K562 (cell line): ENCODE measurements around the gene CTU1. TPM values are rescaled to one million over a fixed set of nuclear protein-coding genes. Genes with fewer than 3 reads are reported as not detected.

ENCODE experiments used
- ATAC-seq: fragments of 200-7000 bp; cut with Tn5 transposase; 3 replicates; pipeline ENCODE4 v1.9.1; 2020; ENCODE audit warnings: moderate library complexity
- BruUV-seq: library from RNA; stranded (reverse); fragments of 400-500 nt; replicated peaks from 2 replicates; lab custom pipeline; 2021; lab: Mats Ljungman, UMichigan
- CTCF ChIA-PET: fragments of 300-600 bp; formaldehyde crosslinking; extraction: SDS; loops from one replicate; lab custom pipeline; 2021; ENCODE audit warnings: low intra/inter-chr PET ratio; lab: Yijun Ruan, JAX
- POLR2A ChIA-PET: fragments of 300-600, 350-650 bp; sonication (Branson Sonifier 250); formaldehyde crosslinking; extraction: SDS; loops from one replicate; lab custom pipeline; 2021; ENCODE audit warnings: antibody characterized with exemption, inconsistent platforms; lab: Yijun Ruan, JAX
- DNase-seq, 4 experiments: peaks; one replicate each; pipeline versions ENCODE4 v3.0.0 to v3.0.0-alpha.2; 2011 to 2018; ENCODE audit warnings: low spot score in 3 of 4, mixed read lengths in 3 of 4; ENCODE audit errors: extremely low read depth in 1 of 4
- FAIRE-seq: peaks from 2 replicates; lab custom pipeline; 2011; peaks lifted over from hg19 to GRCh38; lab: Jason Lieb, UNC
- H2AFZ ChIP-seq: 2 replicates; pipeline ENCODE4 v1.6.0; 2011; ENCODE audit warnings: low read depth, low read length, control low read depth, inconsistent platforms
- H3K27ac ChIP-seq: fragments of 200-600 bp; 3 replicates; pipeline ENCODE4 v1.8.0; 2011; ENCODE audit warnings: low read depth, mild to moderate bottlenecking, control low read depth, inconsistent platforms, low read length, moderate library complexity, mixed read lengths; ENCODE audit errors: extremely low read depth
- H3K27me3 ChIP-seq, 2 experiments: fragments of 300-600 bp in 1 of 2; 2 replicates in 1 of 2; 3 replicates in 1 of 2; pipeline versions ENCODE4 v1.6.0 to v1.8.0; 2011; ENCODE audit warnings: inconsistent platforms in 2 of 2, low read length in 2 of 2, mild to moderate bottlenecking in 1 of 2, mixed read lengths in 1 of 2, moderate library complexity in 1 of 2; ENCODE audit not compliant: control insufficient read depth in 2 of 2, insufficient read depth in 2 of 2
- H3K36me3 ChIP-seq: fragments of 300-600 bp; 3 replicates; pipeline ENCODE4 v1.8.0; 2011; ENCODE audit warnings: mild to moderate bottlenecking, low read length, inconsistent platforms; ENCODE audit not compliant: control insufficient read depth, insufficient read depth
- H3K4me1 ChIP-seq, 2 experiments: fragments of 200-600 bp in 1 of 2; replicated peaks in 1 of 2; 2 replicates in 1 of 2; 3 replicates in 1 of 2; pipeline versions ENCODE4 v1.5.1 to v1.8.0; 2011; ENCODE audit warnings: inconsistent platforms in 2 of 2, low read length in 2 of 2, mild to moderate bottlenecking in 1 of 2, mixed read lengths in 1 of 2, moderate library complexity in 1 of 2; ENCODE audit not compliant: control insufficient read depth in 2 of 2, insufficient read depth in 2 of 2
- H3K4me2 ChIP-seq: 2 replicates; pipeline ENCODE4 v1.6.1; 2011; ENCODE audit warnings: low read length, control low read depth, inconsistent platforms, mixed read lengths; ENCODE audit not compliant: insufficient read depth
- H3K4me3 ChIP-seq: fragments of 200-600 bp; sonication (generic), shearing (Covaris generic); 2 replicates; pipeline ENCODE4 v1.5.1; 2016; ENCODE audit warnings: control low read depth, inconsistent platforms
- H3K79me2 ChIP-seq: fragments of 200-600 bp; 3 replicates; pipeline ENCODE4 v1.8.0; 2011; ENCODE audit warnings: low read length, inconsistent platforms; ENCODE audit not compliant: control insufficient read depth, insufficient read depth
- H3K9ac ChIP-seq, 2 experiments: 2 replicates each; pipeline versions ENCODE4 v1.6.0 to v1.6.1; 2011; ENCODE audit warnings: low read depth in 2 of 2, low read length in 2 of 2, control low read depth in 1 of 2, inconsistent platforms in 1 of 2, mild to moderate bottlenecking in 1 of 2, mixed read lengths in 1 of 2; ENCODE audit not compliant: insufficient read depth in 1 of 2
- H3K9me1 ChIP-seq: one replicate; pipeline ENCODE4 v1.6.0; 2011; ENCODE audit warnings: inconsistent platforms, mild to moderate bottlenecking, low read length, moderate library complexity; ENCODE audit not compliant: control insufficient read depth, insufficient read depth
- H3K9me3 ChIP-seq: replicated peaks from 2 replicates; pipeline ENCODE4 v1.5.1; 2011; ENCODE audit warnings: low read depth, low read length, inconsistent platforms; ENCODE audit not compliant: control insufficient read depth, insufficient read depth
- H4K20me1 ChIP-seq: replicated peaks from 2 replicates; pipeline ENCODE4 v1.6.1; 2011; ENCODE audit warnings: low read length, inconsistent platforms, mixed read lengths; ENCODE audit not compliant: control insufficient read depth, insufficient read depth
- ATF6 ChIP-seq: sonication (generic); formaldehyde crosslinking; IDR thresholded peaks from 2 replicates; pipeline ENCODE4 v1.4.0; 2020; ENCODE audit warnings: mild to moderate bottlenecking, missing genetic modification reagents
- E2F8 ChIP-seq: fragments of 450-650 bp; IDR thresholded peaks from 2 replicates; pipeline ENCODE4 v1.7.1; 2018; ENCODE audit warnings: mild to moderate bottlenecking, low read depth; ENCODE audit not compliant: partially characterized antibody
- EWSR1 ChIP-seq: fragments of 450-650 bp; IDR thresholded peaks from 2 replicates; pipeline ENCODE4 v1.6.1; 2018; ENCODE audit warnings: borderline replicate concordance, mild to moderate bottlenecking, low read depth, moderate library complexity; ENCODE audit not compliant: partially characterized antibody
- ILK ChIP-seq: fragments of 450-650 bp; IDR thresholded peaks from 2 replicates; pipeline ENCODE4 v1.6.1; 2016; ENCODE audit warnings: missing genetic modification characterization, low read depth, mild to moderate bottlenecking, missing compliant biosample characterization, moderate library complexity, borderline replicate concordance
- MAZ ChIP-seq, 2 experiments: fragments of 450-650 bp in 1 of 2; sonication (generic) in 1 of 2; formaldehyde crosslinking; IDR thresholded peaks in 1 of 2; conservative IDR thresholded peaks in 1 of 2; 2 replicates each; pipeline versions ENCODE4 v1.4.0 to v1.5.0; 2020; ENCODE audit warnings: mild to moderate bottlenecking in 1 of 2, missing genetic modification reagents in 1 of 2
- NCOR1 ChIP-seq: fragments of 450-650 bp; IDR thresholded peaks from 2 replicates; pipeline ENCODE4 v1.6.1; 2016; ENCODE audit warnings: mild to moderate bottlenecking, moderate library complexity
- SRF ChIP-seq, 2 experiments: fragments of 250-450, 450-650 bp in 1 of 2; sonication (Bioruptor Pico) in 1 of 2; sonication (generic) in 1 of 2; formaldehyde crosslinking; IDR thresholded peaks; 2 replicates each; pipeline versions ENCODE4 v1.5.0 to v1.5.1; 2020 to 2022; ENCODE audit warnings: mild to moderate bottlenecking in 1 of 2, missing genetic modification reagents in 1 of 2
- USF1 ChIP-seq: sonication (generic); formaldehyde crosslinking; IDR thresholded peaks from 2 replicates; pipeline ENCODE4 v1.9.0; 2022; ENCODE audit warnings: mild to moderate bottlenecking, missing genetic modification reagents
- USF2 ChIP-seq: sonication (generic); formaldehyde crosslinking; IDR thresholded peaks from 2 replicates; pipeline ENCODE4 v1.5.0; 2020; ENCODE audit warnings: missing genetic modification reagents
- WGBS: fragments of 100-300 bp; shearing (Covaris generic); methylation state at CpG from one replicate; pipeline ENCODE4 v1.1.6; 2016; ENCODE audit warnings: low coverage, mixed read lengths; ENCODE audit not compliant: insufficient coverage; ENCODE audit errors: missing lambda C conversion rate; 5-methylcytosine and 5-hydroxymethylcytosine counted together
- in situ Hi-C: fragments of 300-500 bp; cut with MboI; formaldehyde crosslinking; loops from 4 replicates; pipeline ENCODE4 v1.15.0; 2018; ENCODE audit warnings: inconsistent platforms, mixed read lengths
- intact Hi-C: fragments of 100-400 bp; cut with micrococcal nuclease; formaldehyde crosslinking; loops from 2 replicates; pipeline ENCODE4 v1.14.2; 2022
- polyA plus RNA-seq, 8 experiments: library from polyadenylated mRNA; depleted of rRNA in 4 of 8; stranded (reverse) in 5 of 8; unstranded in 3 of 8; fragments of >200 nt; fragmentation: Nextera tagmentation in 2 of 8; fragmentation: Illumina TruSeq in 1 of 8; extraction: Ambion mirVana in 2 of 8; extraction: Trizol in 1 of 8; gene quantifications; 2 replicates each; pipeline versions ENCODE4 v1.2.1 to v1.2.3, GENCODE V29; 2011 to 2014; ENCODE audit warnings: inconsistent platforms in 1 of 8, missing spikeins in 1 of 8
- total RNA-seq, 7 experiments: library from RNA; depleted of rRNA in 6 of 7; stranded (reverse); fragments of >200 nt in 6 of 7; fragmentation: Illumina TruSeq in 2 of 7; extraction: Trizol in 2 of 7; gene quantifications; 2 replicates each; pipeline versions ENCODE4 v1.2.1 to v1.2.3, GENCODE V29; 2011 to 2021; ENCODE audit warnings: low replicate concordance in 1 of 7

CTU1 gene
- total and polyA plus RNA-seq, 9 of the 15 experiments (the other 6 are each of a cell fraction or from before 2014, with no cell fraction given) = 0.03 to 18.4 (median 2.3) TPM; not detected in 1

- TF ChIP-seq E2F8 (no peak), ILK (tag) (no peak)
These were observed 18.4 kb downstream of the CTU1 start (continued) for GRCh38 chr19:51089786-51090185.

GRCh38 chr19:51086153-51086850 lies 21.9 kb downstream of the CTU1 start:
- intact Hi-C loops (no loop called here), in situ Hi-C loops (no loop called here)
- Histone ChIP-seq H3K4me1 (peaks cover 0 to 3% of the 10 kb centered on the region in 2 experiments; a peak in 1 of 5 replicates), H3K9me1 (peaks cover 4% of the 10 kb centered on the region), H3K27ac (no peak overlapping the region), H3K9me3 (no peaks in the 10 kb centered on the region), H3K79me2 (no peaks in the 10 kb centered on the region), H3K9ac (no peak overlapping the region), H3K4me2 (no peak overlapping the region), H3K36me3 (no peaks in the 10 kb centered on the region), H3K4me3 (no peak overlapping the region), H2AFZ (no peak overlapping the region), H4K20me1 (peaks cover 5% of the 10 kb centered on the region; the same call in 1 of the 2 replicates), H3K27me3 (peaks cover 30 to 78% of the 10 kb centered on the region in 2 experiments; a peak in 4 of 5 replicates)
- BruUV-seq = no TSS peak
- ChIA-PET CTCF (no interaction called here), POLR2A (interaction anchor here (0.7 kb wide), 1 partner anchor 108 kb away, joined by 3 read pairs; no protein-coding TSS in a partner anchor)
- ATAC-seq (no peak), FAIRE-seq (no peak), DNase-seq (no peak)
- WGBS = 8% methylated on average over 16 of the region's 18 CpGs
- TF ChIP-seq ATF6 (CRISPR knock-in tag) = no peak
- TF ChIP-seq EWSR1 = no peak
- TF ChIP-seq NCOR1 = no peak
- no peak for TF ChIP-seq MAZ (CRISPR knock-in tag; conservative IDR thresholded peaks at IDR 0.05 in 1 of 2, IDR thresholded peaks at IDR 0.05 in 1 of 2)
- peak; percentile 46; the same call in 1 of the 2 replicates for TF ChIP-seq USF1
- TF ChIP-seq USF2 (CRISPR knock-in tag) = peak; percentile 36; the same call in 1 of the 2 replicates
- TF ChIP-seq SRF (CRISPR knock-in tag; IDR thresholded peaks at IDR 0.05) = no peak
